Measurements from ENCODE around the gene TMOD1. TPM values are rescaled to one million over a fixed set of nuclear protein-coding genes. Genes with fewer than 3 reads are reported as not detected.

Gene TMOD1
- total and polyA plus RNA-seq, 2 of the 8 experiments (the other 6 are each of a cell fraction or from before 2014, with no cell fraction given): 0.17 to 0.88 TPM

DNA sequence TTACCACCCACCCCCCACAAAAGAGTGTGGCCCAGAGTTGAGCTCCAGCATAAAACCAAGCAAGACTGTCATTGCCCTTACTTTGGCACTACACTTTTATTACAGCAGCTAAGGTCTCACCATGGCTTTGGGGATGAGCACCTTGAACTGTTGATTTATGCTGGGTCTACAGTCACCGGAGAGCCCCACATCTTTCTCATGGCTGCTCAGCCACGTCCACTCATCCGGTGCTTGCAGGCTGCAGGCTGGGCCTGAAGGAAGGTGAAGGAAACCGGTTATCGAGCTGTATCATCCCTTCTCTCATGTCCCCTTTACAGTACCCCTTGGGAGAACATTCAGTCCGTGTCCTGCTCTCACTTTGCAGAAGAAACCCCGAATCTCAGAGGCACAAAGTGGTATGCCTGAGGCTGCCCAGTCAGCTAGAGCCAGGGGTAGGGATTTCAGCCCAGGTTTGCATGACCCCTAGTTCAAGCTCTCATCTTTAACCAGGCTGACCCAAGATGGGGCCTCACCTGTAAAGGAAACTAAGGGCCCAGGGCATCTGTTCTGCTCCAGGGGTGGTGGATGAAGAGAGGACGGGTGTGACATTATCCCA lies 11.6 kb downstream of the TMOD1 start (continued):
- TF ChIP-seq, protein P1, sequence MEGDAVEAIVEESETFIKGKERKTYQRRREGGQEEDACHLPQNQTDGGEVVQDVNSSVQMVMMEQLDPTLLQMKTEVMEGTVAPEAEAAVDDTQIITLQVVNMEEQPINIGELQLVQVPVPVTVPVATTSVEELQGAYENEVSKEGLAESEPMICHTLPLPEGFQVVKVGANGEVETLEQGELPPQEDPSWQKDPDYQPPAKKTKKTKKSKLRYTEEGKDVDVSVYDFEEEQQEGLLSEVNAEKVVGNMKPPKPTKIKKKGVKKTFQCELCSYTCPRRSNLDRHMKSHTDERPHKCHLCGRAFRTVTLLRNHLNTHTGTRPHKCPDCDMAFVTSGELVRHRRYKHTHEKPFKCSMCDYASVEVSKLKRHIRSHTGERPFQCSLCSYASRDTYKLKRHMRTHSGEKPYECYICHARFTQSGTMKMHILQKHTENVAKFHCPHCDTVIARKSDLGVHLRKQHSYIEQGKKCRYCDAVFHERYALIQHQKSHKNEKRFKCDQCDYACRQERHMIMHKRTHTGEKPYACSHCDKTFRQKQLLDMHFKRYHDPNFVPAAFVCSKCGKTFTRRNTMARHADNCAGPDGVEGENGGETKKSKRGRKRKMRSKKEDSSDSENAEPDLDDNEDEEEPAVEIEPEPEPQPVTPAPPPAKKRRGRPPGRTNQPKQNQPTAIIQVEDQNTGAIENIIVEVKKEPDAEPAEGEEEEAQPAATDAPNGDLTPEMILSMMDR (IDR thresholded peaks at IDR 0.05; ENCODE audit: control extremely low read depth in 1 of 3, insufficient read depth in 1 of 3, low read depth in 1 of 3, low read length in 3 of 3): no peak
- TF ChIP-seq TEAD4 (IDR thresholded peaks at IDR 0.05; ENCODE audit: low read depth, low read length) (no peak), BCL11A (IDR thresholded peaks at IDR 0.05; ENCODE audit: low read depth in 2 of 2, low read length in 2 of 2) (no peak)

Measured in H1 (cell line).